Glutamatergic neuron (in vitro differentiated cells): ENCODE measurements around the gene OGN. TPM values are rescaled to one million over a fixed set of nuclear protein-coding genes. Genes with fewer than 3 reads are reported as not detected.
"Not testable (repeated sequence)": the region's sequence is repeated elsewhere in the genome, so short reads cannot be mapped to it uniquely, and the experiment has no call there.

ENCODE experiments used
- DNase-seq: peaks from one replicate; pipeline ENCODE4 v3.0.0; 2022
- H3K27ac Mint-ChIP-seq: one replicate; pipeline ENCODE4 v1.8.0; 2020; ENCODE audit warnings: mild to moderate bottlenecking, mixed read lengths, inconsistent platforms; ENCODE audit not compliant: unreplicated experiment
- H3K27me3 Mint-ChIP-seq: one replicate; pipeline ENCODE4 v1.8.0; 2020; ENCODE audit warnings: mild to moderate bottlenecking, moderate library complexity, mixed read lengths, inconsistent platforms; ENCODE audit not compliant: unreplicated experiment
- H3K36me3 Mint-ChIP-seq: one replicate; pipeline ENCODE4 v1.8.0; 2020; ENCODE audit warnings: mild to moderate bottlenecking, mixed read lengths, inconsistent platforms; ENCODE audit not compliant: unreplicated experiment
- H3K4me1 Mint-ChIP-seq: one replicate; pipeline ENCODE4 v1.8.0; 2020; ENCODE audit warnings: mild to moderate bottlenecking, low read depth, mixed read lengths, inconsistent platforms; ENCODE audit not compliant: unreplicated experiment
- H3K4me3 Mint-ChIP-seq: one replicate; pipeline ENCODE4 v1.8.0; 2020; ENCODE audit warnings: mild to moderate bottlenecking, mixed read lengths, inconsistent platforms; ENCODE audit not compliant: unreplicated experiment
- H3K9me3 Mint-ChIP-seq: one replicate; pipeline ENCODE4 v1.8.0; 2020; ENCODE audit warnings: mild to moderate bottlenecking, moderate library complexity, mixed read lengths, inconsistent platforms; ENCODE audit not compliant: unreplicated experiment
- total RNA-seq: library from RNA; stranded (reverse); fragmentation: NEBNext Ultra II Directional; extraction: Animal tissue kit (Norgen Biotek cat#: 25700); gene quantifications from one replicate; pipeline ENCODE4 v1.2.1, GENCODE V29; 2021; ENCODE audit not compliant: unreplicated experiment
- TF ChIP-seq, protein P1 (sequence below): fragments of 200-600 bp; sonication (generic); IDR thresholded peaks from one replicate; pipeline ENCODE4 v1.5.0; 2021; ENCODE audit not compliant: partially characterized antibody, unreplicated experiment

Gene OGN
- total RNA-seq, 1 donor from 2014 or later: not detected

GRCh38 chr9:92414566-92414965, 10.2 kb upstream of the OGN start:
- Mint-ChIP-seq H3K9me3 (no peaks in the 10 kb centered on the region), H3K27ac (no peak overlapping the region), H3K36me3 (no peaks in the 10 kb centered on the region), H3K27me3 (no peaks in the 10 kb centered on the region), H3K4me1 (no peaks in the 10 kb centered on the region), H3K4me3 (no peak overlapping the region)
- DNase-seq: no peak
- TF ChIP-seq, protein P1, sequence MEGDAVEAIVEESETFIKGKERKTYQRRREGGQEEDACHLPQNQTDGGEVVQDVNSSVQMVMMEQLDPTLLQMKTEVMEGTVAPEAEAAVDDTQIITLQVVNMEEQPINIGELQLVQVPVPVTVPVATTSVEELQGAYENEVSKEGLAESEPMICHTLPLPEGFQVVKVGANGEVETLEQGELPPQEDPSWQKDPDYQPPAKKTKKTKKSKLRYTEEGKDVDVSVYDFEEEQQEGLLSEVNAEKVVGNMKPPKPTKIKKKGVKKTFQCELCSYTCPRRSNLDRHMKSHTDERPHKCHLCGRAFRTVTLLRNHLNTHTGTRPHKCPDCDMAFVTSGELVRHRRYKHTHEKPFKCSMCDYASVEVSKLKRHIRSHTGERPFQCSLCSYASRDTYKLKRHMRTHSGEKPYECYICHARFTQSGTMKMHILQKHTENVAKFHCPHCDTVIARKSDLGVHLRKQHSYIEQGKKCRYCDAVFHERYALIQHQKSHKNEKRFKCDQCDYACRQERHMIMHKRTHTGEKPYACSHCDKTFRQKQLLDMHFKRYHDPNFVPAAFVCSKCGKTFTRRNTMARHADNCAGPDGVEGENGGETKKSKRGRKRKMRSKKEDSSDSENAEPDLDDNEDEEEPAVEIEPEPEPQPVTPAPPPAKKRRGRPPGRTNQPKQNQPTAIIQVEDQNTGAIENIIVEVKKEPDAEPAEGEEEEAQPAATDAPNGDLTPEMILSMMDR: no peak

DNA sequence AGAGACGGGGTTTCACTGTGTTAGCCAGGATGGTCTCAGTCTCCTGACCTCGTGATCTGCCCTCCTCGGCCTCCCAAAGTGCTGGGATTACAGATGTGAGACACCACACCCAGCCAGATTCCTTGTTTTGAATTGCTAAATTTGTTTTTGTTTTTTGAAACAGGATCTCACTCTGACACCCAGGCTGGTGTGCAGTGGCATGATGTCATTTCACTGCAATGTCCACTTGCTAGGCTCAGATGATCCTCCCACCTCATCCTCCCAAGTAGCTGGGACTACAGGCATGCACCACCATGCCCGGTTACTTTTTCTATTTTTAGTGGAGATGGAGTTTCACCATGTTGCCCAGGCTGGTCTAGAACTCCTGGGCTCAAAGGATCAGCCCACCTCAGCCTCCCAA, 6.8 kb upstream of the OGN start:
- H3K4me1 Mint-ChIP-seq, H3K27me3 Mint-ChIP-seq, H3K4me3 Mint-ChIP-seq, H3K27ac Mint-ChIP-seq, H3K9me3 Mint-ChIP-seq, DNase-seq, H3K36me3 Mint-ChIP-seq: not testable (repeated sequence)

DNA sequence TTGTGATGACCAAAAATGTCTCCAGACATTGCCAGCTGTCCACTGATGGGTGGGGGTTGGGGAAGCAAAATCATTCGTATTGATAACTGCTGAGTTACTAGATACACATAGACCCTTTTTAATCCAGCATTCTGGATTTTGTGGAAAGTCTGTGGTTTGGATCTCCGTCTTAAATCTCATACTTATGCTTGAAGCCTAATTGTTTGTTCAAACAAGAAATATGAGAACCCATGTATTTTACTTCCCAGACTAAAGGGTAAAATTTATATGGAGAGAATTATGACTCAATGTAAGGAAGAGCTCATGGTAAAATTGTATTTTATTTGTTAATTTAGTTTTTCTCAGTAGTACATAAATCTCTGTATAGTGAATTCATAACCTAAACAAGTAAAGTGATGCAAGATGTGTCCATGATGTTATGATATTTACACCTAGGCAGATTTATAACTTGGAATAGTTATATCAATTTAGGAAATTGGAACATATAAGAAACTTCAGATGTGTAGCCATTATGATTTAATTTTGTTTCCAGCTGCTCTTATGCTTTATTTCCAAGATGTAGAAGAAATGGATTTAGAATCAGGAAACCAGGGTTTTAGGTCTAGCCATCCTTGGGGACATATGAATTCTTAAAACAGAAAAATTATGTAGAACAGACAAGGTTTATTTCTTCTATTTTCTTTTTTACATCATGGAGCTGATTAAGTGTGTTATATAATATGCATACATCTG, 4.5 kb upstream of the OGN start:
- H3K9me3 Mint-ChIP-seq: no peaks in the 10 kb centered on the region
- no peak overlapping the region for H3K27ac Mint-ChIP-seq
- TF ChIP-seq, protein P1: no peak
- H3K4me3 Mint-ChIP-seq: no peak overlapping the region
- no peak for DNase-seq
- H3K4me1 Mint-ChIP-seq: no peaks in the 10 kb centered on the region
- H3K27me3 Mint-ChIP-seq: no peaks in the 10 kb centered on the region
- H3K36me3 Mint-ChIP-seq: no peaks in the 10 kb centered on the region

DNA sequence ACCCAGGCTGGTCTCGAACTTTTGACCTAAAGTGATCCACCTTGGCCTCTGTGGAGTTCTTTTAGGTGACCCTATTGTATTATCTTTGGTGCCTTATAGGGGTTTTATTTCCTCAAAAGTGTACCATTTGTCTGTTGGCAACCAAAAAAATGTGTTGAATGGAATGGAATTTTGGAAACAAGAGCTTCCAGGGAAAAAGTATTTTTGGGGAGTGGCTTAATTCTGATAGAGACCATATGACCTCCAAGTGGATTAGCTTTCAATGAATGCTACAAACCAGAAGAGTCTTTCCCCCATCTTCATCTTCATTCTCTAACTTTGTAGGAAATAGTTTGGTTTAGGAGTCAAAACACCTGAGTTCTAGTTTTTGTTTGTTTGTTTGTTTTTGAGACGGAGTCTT, 3.4 kb upstream of the OGN start:
- no peak overlapping the region for H3K4me3 Mint-ChIP-seq
- no peaks in the 10 kb centered on the region for H3K9me3 Mint-ChIP-seq
- DNase-seq: no peak
- H3K4me1 Mint-ChIP-seq: no peaks in the 10 kb centered on the region
- H3K27ac Mint-ChIP-seq: no peak overlapping the region
- TF ChIP-seq, protein P1: no peak
- H3K36me3 Mint-ChIP-seq: no peaks in the 10 kb centered on the region
- no peaks in the 10 kb centered on the region for H3K27me3 Mint-ChIP-seq

- DNase-seq: no peak
- no peaks in the 10 kb centered on the region for H3K27me3 Mint-ChIP-seq
- no peaks in the 10 kb centered on the region for H3K4me1 Mint-ChIP-seq
- H3K4me3 Mint-ChIP-seq: no peak overlapping the region
- H3K9me3 Mint-ChIP-seq: no peaks in the 10 kb centered on the region
- TF ChIP-seq, protein P1: no peak
- no peaks in the 10 kb centered on the region for H3K36me3 Mint-ChIP-seq
- H3K27ac Mint-ChIP-seq: no peak overlapping the region
Measured at GRCh38 chr9:92406477-92406876, 2.1 kb upstream of the OGN start.
